Aorta (tissue), 5 donors: ENCODE results near the gene ZNF277. TPM values are rescaled to one million over a fixed set of nuclear protein-coding genes. Genes with fewer than 3 reads are reported as not detected.

ENCODE experiments used
- ATAC-seq: fragments of 200-7000 bp; cut with Tn5 transposase; one replicate; pipeline ENCODE4 v1.9.1; 2022; ENCODE audit warnings: moderate library complexity; ENCODE audit not compliant: low FRiP score
- DNase-seq, 2 donors: peaks; one replicate each; pipeline ENCODE4 v3.0.0-alpha.2; 2020
- H3K27ac ChIP-seq, 2 donors: one replicate each; pipeline ENCODE4 v1.5.1; 2013; ENCODE audit warnings: low read length in 2 of 2, mild to moderate bottlenecking in 2 of 2, moderate library complexity in 2 of 2, control low read depth in 1 of 2, inconsistent platforms in 1 of 2, low read depth in 1 of 2
- H3K27me3 ChIP-seq, 2 donors: one replicate each; pipeline ENCODE4 v1.6.1; 2013; ENCODE audit warnings: control low read depth in 1 of 2, low read length in 1 of 2, mild to moderate bottlenecking in 1 of 2, moderate library complexity in 1 of 2; ENCODE audit not compliant: insufficient read depth in 2 of 2, control insufficient read depth in 1 of 2
- H3K36me3 ChIP-seq, 2 donors: one replicate each; pipeline ENCODE4 v1.6.1; 2013; ENCODE audit warnings: control low read depth in 1 of 2, low read length in 1 of 2, mild to moderate bottlenecking in 1 of 2; ENCODE audit not compliant: insufficient read depth in 2 of 2, control insufficient read depth in 1 of 2
- H3K4me1 ChIP-seq, 2 donors: one replicate each; pipeline ENCODE4 v1.6.1; 2013; ENCODE audit warnings: low read length in 2 of 2, control low read depth in 1 of 2, mild to moderate bottlenecking in 1 of 2, moderate library complexity in 1 of 2; ENCODE audit not compliant: insufficient read depth in 2 of 2, control insufficient read depth in 1 of 2
- H3K4me3 ChIP-seq, 2 donors: one replicate each; pipeline ENCODE4 v1.5.1; 2013; ENCODE audit warnings: low read length in 2 of 2, control low read depth in 1 of 2, mild to moderate bottlenecking in 1 of 2
- H3K9me3 ChIP-seq: one replicate; pipeline ENCODE4 v1.6.1; 2013; ENCODE audit warnings: mild to moderate bottlenecking, low read length; ENCODE audit not compliant: control insufficient read depth
- WGBS, 2 donors: extraction: QIAGEN DNeasy Blood & Tissue Kit; methylation state at CpG; one replicate each; pipeline ENCODE4 v1.1.7; 2013; 5-methylcytosine and 5-hydroxymethylcytosine counted together
- intact Hi-C, 2 donors: fragments of 100-400 bp; cut with DNase I; formaldehyde crosslinking; loops; one replicate each; pipeline versions ENCODE4 v1.14.2 to v1.15.0; 2022
- polyA plus RNA-seq, 2 donors: library from polyadenylated mRNA; stranded (reverse); fragments of 200-250 nt; gene quantifications; one replicate each; pipeline ENCODE4 v1.2.3, GENCODE V29; 2013
- total RNA-seq, 2 donors: library from RNA; stranded (reverse); fragmentation: NEBNext Ultra II Directional; extraction: Animal tissue kit (Norgen Biotek cat#: 25700); gene quantifications; one replicate each; pipeline ENCODE4 v1.2.1, GENCODE V29; 2021
- donor health status: healthy with polysubstance abuse.
- donor health status: Bipolar disorder and iron deficiency.
- donor health status: DM: no; HTN: no; CAD: no.
- donor health status: DM: no; HTN: no; CAD: no.
- donor health status: DM: yes; HTN: yes; CAD: no.

ZNF277 gene
- total and polyA plus RNA-seq, 4 donors, result 17.8 to 41.6 (median 21.0) TPM

- DNase-seq, result no peak
- ATAC-seq, result no peak
- H3K27ac ChIP-seq, result no peak overlapping the region
- H3K4me1 ChIP-seq, result peaks cover 1 to 3% of the 10 kb centered on the region in 2 donors
- H3K27me3 ChIP-seq, result no peaks in the 10 kb centered on the region
- intact Hi-C loops, result no loop called here
- H3K9me3 ChIP-seq, result no peaks in the 10 kb centered on the region
- no peaks in the 10 kb centered on the region for H3K36me3 ChIP-seq
- WGBS, 2 donors, result 82 to 84% methylated on average over 6 of the region's 6 CpGs
- H3K4me3 ChIP-seq, result no peak overlapping the region
Observed at GRCh38 chr7:112162784-112163506, 43.5 kb upstream of the ZNF277 start.

- Histone ChIP-seq H3K27ac (no peak overlapping the region), H3K9me3 (no peaks in the 10 kb centered on the region), H3K27me3 (no peaks in the 10 kb centered on the region), H3K4me3 (no peak overlapping the region), H3K36me3 (no peaks in the 10 kb centered on the region), H3K4me1 (peaks cover 0 to 1% of the 10 kb centered on the region in 2 donors)
- DNase-seq (no peak), ATAC-seq (no peak)
- intact Hi-C loops, result no loop called here
- WGBS, 2 donors, result 81 to 84% methylated on average over 3 of the region's 3 CpGs
Observed at GRCh38 chr7:112167147-112167546, 39.3 kb upstream of the ZNF277 start.

- no peak overlapping the region for H3K4me3 ChIP-seq
- no peaks in the 10 kb centered on the region for H3K36me3 ChIP-seq
- 92 to 95% methylated on average over 2 of the region's 2 CpGs for whole genome bisulfite sequencing, 2 donors
- DNase-seq (no peak), ATAC-seq (no peak)
- intact Hi-C loops, result no loop called here
- H3K9me3 ChIP-seq, result no peaks in the 10 kb centered on the region
- no peaks in the 10 kb centered on the region for H3K27me3 ChIP-seq
- H3K4me1 ChIP-seq, result peaks cover 0 to 3% of the 10 kb centered on the region in 2 donors
- no peak overlapping the region for H3K27ac ChIP-seq
Observed at GRCh38 chr7:112168915-112169314, 37.6 kb upstream of the ZNF277 start.

DNA sequence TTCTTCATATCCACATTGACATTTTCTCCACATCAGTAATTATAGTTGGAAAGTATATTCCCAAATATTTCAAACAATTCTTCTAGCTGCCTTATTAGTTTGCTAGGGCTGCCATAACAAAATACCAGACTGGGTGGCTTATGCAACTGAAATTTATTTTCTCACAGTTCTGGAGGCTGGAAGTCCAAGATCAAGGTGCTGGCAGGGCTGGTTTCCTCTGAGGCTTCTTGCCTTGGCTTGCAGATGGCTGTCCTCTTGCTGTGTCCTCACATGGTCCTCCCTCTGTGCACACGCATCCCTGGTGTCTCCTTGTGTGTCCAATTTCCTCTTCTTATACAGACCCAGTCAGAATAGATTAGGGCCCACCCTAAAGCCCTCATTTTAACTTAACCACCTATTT, 34.8 kb upstream of the ZNF277 start:
- Histone ChIP-seq H3K27ac (no peak overlapping the region), H3K36me3 (no peaks in the 10 kb centered on the region), H3K4me1 (peaks cover 0 to 1% of the 10 kb centered on the region in 2 donors), H3K4me3 (no peak overlapping the region), H3K9me3 (no peaks in the 10 kb centered on the region), H3K27me3 (no peaks in the 10 kb centered on the region)
- intact Hi-C loops, result no loop called here
- ATAC-seq (no peak), DNase-seq (no peak)
- 97 to 100% methylated on average over 1 of the region's 1 CpG for WGBS, 2 donors

DNA sequence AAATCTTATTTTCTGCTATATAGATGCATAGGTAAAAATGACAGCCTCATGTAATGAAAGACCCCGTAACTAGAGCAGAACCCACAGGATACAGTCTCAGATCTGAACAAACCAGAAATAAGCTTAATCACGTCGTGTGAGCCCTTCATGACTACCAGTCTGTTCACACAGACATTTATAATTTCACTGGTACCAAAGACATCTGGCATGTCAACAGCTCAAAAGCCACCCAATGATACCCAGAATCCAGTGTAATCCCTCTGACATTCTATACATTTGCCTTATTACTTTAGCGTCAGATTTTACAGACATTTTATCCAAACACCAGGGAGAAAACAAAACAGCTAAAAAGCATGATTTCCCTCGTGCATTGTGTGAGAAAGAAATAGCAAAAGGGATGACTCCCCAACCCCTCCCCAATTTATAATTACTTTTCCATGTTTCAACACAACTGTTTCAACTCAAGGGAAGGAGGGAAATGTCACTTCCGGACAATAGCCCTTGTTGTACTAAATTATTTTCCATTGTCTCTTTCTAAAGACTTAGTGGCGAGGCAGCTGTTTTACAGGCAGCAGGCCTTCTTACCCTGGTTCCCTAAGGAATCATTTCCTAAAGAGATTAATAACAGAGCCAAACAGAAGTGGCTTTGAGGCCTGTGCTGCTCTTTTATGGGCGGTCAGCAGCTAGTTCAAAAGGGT, 33.5 kb upstream of the ZNF277 start:
- Histone ChIP-seq H3K36me3 (no peaks in the 10 kb centered on the region), H3K4me1 (peaks cover 0 to 1% of the 10 kb centered on the region in 2 donors), H3K27me3 (no peaks in the 10 kb centered on the region), H3K27ac (no peak overlapping the region), H3K4me3 (no peak overlapping the region), H3K9me3 (no peaks in the 10 kb centered on the region)
- intact Hi-C loops, result no loop called here
- no peak for ATAC-seq
- 73 to 82% methylated on average over 8 of the region's 8 CpGs for WGBS, 2 donors
- DNase-seq, result no peak

DNA sequence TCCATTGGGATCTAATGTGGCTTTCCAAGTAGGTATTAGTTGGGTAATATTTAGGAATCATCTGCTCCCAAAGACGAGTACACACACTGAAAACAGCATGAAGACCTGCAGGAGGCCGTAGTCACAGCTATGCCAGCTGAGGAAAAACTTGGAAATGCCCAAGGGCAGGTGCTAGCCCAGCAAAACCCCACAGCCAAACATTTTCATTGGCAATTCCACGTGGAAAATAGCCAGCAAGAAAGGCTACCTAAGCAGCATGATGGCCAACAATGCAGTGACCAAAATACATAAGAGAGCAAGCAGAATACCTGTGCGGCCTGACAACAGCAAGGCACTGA, 33.0 kb upstream of the ZNF277 start:
- peaks cover 0 to 1% of the 10 kb centered on the region in 2 donors for H3K4me1 ChIP-seq
- no peak overlapping the region for H3K27ac ChIP-seq
- DNase-seq (no peak), ATAC-seq (no peak)
- no peak overlapping the region for H3K4me3 ChIP-seq
- H3K9me3 ChIP-seq, result no peaks in the 10 kb centered on the region
- no peaks in the 10 kb centered on the region for H3K27me3 ChIP-seq
- H3K36me3 ChIP-seq, result no peaks in the 10 kb centered on the region
- intact Hi-C loops, result no loop called here
- 35 to 42% methylated on average over 4 of the region's 4 CpGs for WGBS, 2 donors

GRCh38 chr7:112174192-112174591, 32.3 kb upstream of the ZNF277 start:
- WGBS, 2 donors, result 92 to 94% methylated on average over 3 of the region's 3 CpGs
- intact Hi-C loops, result no loop called here
- H3K27ac ChIP-seq, result no peak overlapping the region
- no peaks in the 10 kb centered on the region for H3K9me3 ChIP-seq
- peaks cover 0 to 1% of the 10 kb centered on the region in 2 donors for H3K4me1 ChIP-seq
- no peaks in the 10 kb centered on the region for H3K27me3 ChIP-seq
- ATAC-seq (no peak), DNase-seq (no peak)
- H3K36me3 ChIP-seq, result no peaks in the 10 kb centered on the region
- H3K4me3 ChIP-seq, result no peak overlapping the region

- Histone ChIP-seq H3K4me3 (no peak overlapping the region), H3K27me3 (no peaks in the 10 kb centered on the region), H3K36me3 (no peaks in the 10 kb centered on the region), H3K4me1 (peaks cover 0 to 5% of the 10 kb centered on the region in 2 donors), H3K27ac (no peak overlapping the region), H3K9me3 (no peaks in the 10 kb centered on the region)
- intact Hi-C loops, result no loop called here
- 78 to 90% methylated on average over 2 of the region's 2 CpGs for WGBS, 2 donors
- DNase-seq (no peak), ATAC-seq (no peak)
Observed at GRCh38 chr7:112176241-112176640, 30.3 kb upstream of the ZNF277 start.
